ENCODE measurements around the gene CERK.

The CERK gene

GRCh38 chr22:46668116-46668515 lies 69.9 kb downstream of the CERK start:
- TF ChIP-seq CTCF (IDR thresholded peaks at IDR 0.05; ENCODE audit: extremely low read depth, missing control alignments): no peak
- no peak for DNase-seq (ENCODE audit: low spot score)

DNA sequence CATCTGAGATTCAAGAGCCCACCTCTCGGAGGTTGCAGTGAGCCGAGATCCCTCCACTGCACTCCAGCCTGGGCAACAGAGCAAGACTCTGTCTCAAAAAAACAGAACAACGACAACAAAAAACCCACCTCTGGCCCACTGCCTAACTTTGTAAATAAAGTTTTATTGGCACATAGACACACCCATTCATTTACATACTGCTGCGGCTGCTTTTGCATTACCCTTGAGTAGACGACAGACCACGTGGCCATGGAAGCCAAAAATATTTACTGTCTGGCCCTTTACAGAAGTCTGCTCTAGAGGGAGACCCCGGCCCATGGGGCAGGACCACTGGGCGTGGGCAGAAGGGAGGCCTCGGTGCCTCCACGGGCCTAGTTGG lies 70.8 kb downstream of the CERK start:
- TF ChIP-seq CTCF (IDR thresholded peaks at IDR 0.05; ENCODE audit: extremely low read depth, missing control alignments): no peak
- DNase-seq (ENCODE audit: low spot score): no peak

- TF ChIP-seq CTCF (IDR thresholded peaks at IDR 0.05; ENCODE audit: extremely low read depth, missing control alignments): no peak
- no peak for DNase-seq (ENCODE audit: low spot score)
These were observed 71.3 kb downstream of the CERK start for GRCh38 chr22:46666577-46667244.

- TF ChIP-seq CTCF (IDR thresholded peaks at IDR 0.05; ENCODE audit: extremely low read depth, missing control alignments): no peak
- DNase-seq (ENCODE audit: low spot score): no peak
These were observed 72.2 kb downstream of the CERK start for GRCh38 chr22:46665751-46666280.

DNA sequence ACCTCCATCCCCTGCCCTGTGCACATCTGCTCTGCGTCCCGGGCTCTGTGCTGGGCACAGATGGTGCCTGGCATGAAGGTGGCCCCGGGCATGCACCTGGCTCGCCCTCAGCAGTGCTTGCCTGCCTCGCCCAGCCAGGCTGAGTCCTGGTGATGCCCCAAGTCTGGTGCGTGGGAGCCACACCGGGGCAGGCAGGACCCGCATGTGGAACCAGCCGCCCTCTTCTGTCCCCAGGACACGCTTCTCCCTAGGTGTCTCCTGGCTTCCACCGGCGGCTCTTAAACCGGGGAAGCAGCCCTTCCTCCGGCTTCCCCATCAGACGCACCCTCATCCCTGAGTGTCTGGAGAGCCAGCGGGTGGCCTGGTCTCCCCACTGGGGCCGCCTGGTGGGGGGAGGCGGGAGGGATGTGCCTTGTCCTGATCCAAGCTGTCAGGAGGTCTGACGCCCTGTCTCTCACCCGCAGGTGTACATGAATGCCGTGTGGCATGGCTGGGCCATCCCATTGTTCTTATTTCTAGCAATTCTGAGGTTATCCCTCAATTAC lies 72.8 kb downstream of the CERK start:
- TF ChIP-seq CTCF (IDR thresholded peaks at IDR 0.05; ENCODE audit: extremely low read depth, missing control alignments): no peak
- DNase-seq (ENCODE audit: low spot score): no peak

GRCh38 chr22:46664301-46664855 lies 73.7 kb downstream of the CERK start:
- TF ChIP-seq CTCF (IDR thresholded peaks at IDR 0.05; ENCODE audit: extremely low read depth, missing control alignments): no peak
- no peak for DNase-seq (ENCODE audit: low spot score)

DNA sequence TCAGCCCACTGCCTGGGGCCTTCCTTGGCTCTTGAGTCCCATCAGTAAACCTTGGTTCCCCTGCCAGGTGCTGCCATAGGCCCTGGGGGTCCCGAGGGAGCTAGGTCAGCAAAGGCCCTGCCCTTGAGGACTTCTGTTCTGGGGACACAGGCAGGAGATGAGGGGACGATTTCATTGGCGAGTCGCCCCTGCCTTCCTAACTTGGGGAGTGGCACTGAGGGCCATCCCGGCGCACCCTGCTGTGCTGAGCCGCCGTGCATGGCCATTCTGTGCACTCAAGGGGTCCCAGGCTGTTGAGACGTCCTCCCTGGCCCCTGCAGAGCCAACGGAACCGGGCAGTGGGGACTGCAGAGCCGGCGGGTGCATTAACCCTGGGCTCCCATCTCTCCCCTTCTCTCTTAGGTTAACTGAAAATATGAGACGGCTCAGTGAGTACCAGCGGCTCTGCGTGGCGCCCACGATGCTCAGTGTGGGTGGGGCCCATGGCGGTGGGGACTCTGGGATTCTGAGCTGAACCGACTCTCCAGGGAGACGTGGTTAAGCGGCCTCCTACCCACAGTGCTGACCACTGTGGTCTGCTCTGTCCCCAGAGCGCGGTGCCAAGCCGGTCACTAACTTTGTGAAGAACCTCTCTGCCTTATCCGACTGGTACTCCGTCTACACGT lies 74.5 kb downstream of the CERK start:
- no peak for DNase-seq (ENCODE audit: low spot score)
- TF ChIP-seq CTCF (IDR thresholded peaks at IDR 0.05; ENCODE audit: extremely low read depth, missing control alignments): no peak

Measured in GM20000 (cell line).